Astrocyte (in vitro differentiated cells and primary cell): ENCODE measurements around the gene DGKH.

Experiments used
- CTCF ChIP-seq: IDR thresholded peaks from 2 replicates; pipeline ENCODE4 v1.5.1; 2011; ENCODE audit warnings: low read depth, mild to moderate bottlenecking, inconsistent platforms, low read length, moderate library complexity; ENCODE audit not compliant: insufficient read depth
- EZH2 ChIP-seq: IDR thresholded peaks from 2 replicates; pipeline ENCODE4 v1.6.1; 2012; ENCODE audit warnings: mild to moderate bottlenecking, low read length, inconsistent platforms; ENCODE audit not compliant: insufficient read depth

- no peak for TF ChIP-seq CTCF
- no peak for TF ChIP-seq EZH2
Observed at GRCh38 chr13:42101821-42102585, 53.6 kb downstream of the DGKH start.
